Activated CD4-positive, alpha-beta T cell treated with anti-CD3 and anti-CD28 coated beads, Interleukin-2, amount 50 U/mL, for 24 hours (primary cell): ENCODE results near the gene SUB1.
"Not testable (repeated sequence)": the region's sequence is repeated elsewhere in the genome, so short reads cannot be mapped to it uniquely, and the experiment has no call there.

Experiments
- DNase-seq, 2 donors: peaks; one replicate each; pipeline ENCODE4 v3.0.0-alpha.2; 2020; ENCODE audit warnings: low read depth in 1 of 2, low spot score in 1 of 2

Gene SUB1

GRCh38 chr5:32565145-32565544 lies 20.2 kb upstream of the SUB1 start:
- DNase-seq: no peak

- DNase-seq: no peak
Observed at GRCh38 chr5:32566319-32567111, 18.8 kb upstream of the SUB1 start.

- DNase-seq: no peak
Observed at GRCh38 chr5:32571128-32571527, 14.2 kb upstream of the SUB1 start.

GRCh38 chr5:32572778-32573480 lies 12.4 kb upstream of the SUB1 start:
- DNase-seq: no peak

- DNase-seq: not testable (repeated sequence)
Observed at GRCh38 chr5:32573481-32573854, 11.9 kb upstream of the SUB1 start.

GRCh38 chr5:32574540-32575175 lies 10.7 kb upstream of the SUB1 start:
- DNase-seq: no peak

GRCh38 chr5:32578363-32578762 lies 7.0 kb upstream of the SUB1 start:
- DNase-seq: no peak

- no peak for DNase-seq
Observed at GRCh38 chr5:32578764-32579163, 6.6 kb upstream of the SUB1 start.

GRCh38 chr5:32581010-32581785 lies 4.2 kb upstream of the SUB1 start:
- DNase-seq: no peak

GRCh38 chr5:32583582-32584232 lies 1.6 kb upstream of the SUB1 start:
- peak in 1 of 2 donors; percentile 30 for DNase-seq

GRCh38 chr5:32584646-32585045 lies 711 bp upstream of the SUB1 start:
- DNase-seq: no peak

- DNase-seq: no peak
Observed at GRCh38 chr5:32585122-32585445, 273 bp upstream of the SUB1 start.

- peak in 1 of 2 donors; percentile 12 for DNase-seq
Observed at GRCh38 chr5:32586276-32586599, 881 bp downstream of the SUB1 start.

- DNase-seq: no peak
Observed at GRCh38 chr5:32587067-32587551, 1.8 kb downstream of the SUB1 start.

- DNase-seq: no peak
Observed at GRCh38 chr5:32589416-32589815, 4.1 kb downstream of the SUB1 start.

- DNase-seq: peak in 1 of 2 donors; percentile 52
Observed at GRCh38 chr5:32589942-32590869, 4.8 kb downstream of the SUB1 start.

- no peak for DNase-seq
Observed at GRCh38 chr5:32595118-32595517, 9.8 kb downstream of the SUB1 start.

GRCh38 chr5:32597041-32597629 lies 11.8 kb downstream of the SUB1 start:
- DNase-seq: no peak

- DNase-seq: no peak
Observed at GRCh38 chr5:32598260-32598937, 13.0 kb downstream of the SUB1 start.
